Osteoblast (primary cell): ENCODE data around the gene PHF23. TPM values are rescaled to one million over a fixed set of nuclear protein-coding genes. Genes with fewer than 3 reads are reported as not detected.

Source experiments
- DNase-seq: peaks from one replicate; pipeline ENCODE4 v3.0.0; 2011; ENCODE audit warnings: low spot score, mixed read lengths; ENCODE audit not compliant: insufficient read length; ENCODE audit errors: missing footprints
- H2AFZ ChIP-seq: 2 replicates; pipeline ENCODE4 v1.6.0; 2011; ENCODE audit warnings: mild to moderate bottlenecking, low read length
- H3K27ac ChIP-seq: 2 replicates; pipeline ENCODE4 v1.5.1; 2011; ENCODE audit warnings: mild to moderate bottlenecking, low read depth, low read length, moderate library complexity
- H3K27me3 ChIP-seq: 2 replicates; pipeline ENCODE4 v1.6.0; 2012; ENCODE audit warnings: mild to moderate bottlenecking, control low read depth, inconsistent platforms, low read length, moderate library complexity; ENCODE audit not compliant: insufficient read depth
- H3K36me3 ChIP-seq: 2 replicates; pipeline ENCODE4 v1.5.1; 2011; ENCODE audit warnings: mild to moderate bottlenecking, low read length, control low read depth, moderate library complexity; ENCODE audit not compliant: insufficient read depth
- H3K4me1 ChIP-seq: 2 replicates; pipeline ENCODE4 v1.5.1; 2011; ENCODE audit warnings: mild to moderate bottlenecking, low read length, control low read depth, moderate library complexity; ENCODE audit not compliant: insufficient read depth
- H3K4me2 ChIP-seq: 2 replicates; pipeline ENCODE4 v1.6.0; 2011; ENCODE audit warnings: mild to moderate bottlenecking, low read length; ENCODE audit not compliant: insufficient read depth
- H3K4me3 ChIP-seq: fragments of 200-600 bp; sonication (generic); 3 replicates; pipeline ENCODE4 v1.5.1; 2012; ENCODE audit warnings: mild to moderate bottlenecking, low read length, inconsistent platforms; ENCODE audit not compliant: insufficient read depth
- H3K79me2 ChIP-seq: 2 replicates; pipeline ENCODE4 v1.6.0; 2012; ENCODE audit warnings: mild to moderate bottlenecking, low read length, control low read depth, inconsistent platforms; ENCODE audit not compliant: insufficient read depth
- H3K9me3 ChIP-seq: 2 replicates; pipeline ENCODE4 v1.5.1; 2011; ENCODE audit warnings: low read depth, low read length, control low read depth
- H4K20me1 ChIP-seq: 2 replicates; pipeline ENCODE4 v1.6.0; 2012; ENCODE audit warnings: mild to moderate bottlenecking, low read length, control low read depth; ENCODE audit not compliant: insufficient read depth
- CTCF ChIP-seq: IDR thresholded peaks from 2 replicates; pipeline ENCODE4 v1.5.1; 2011; ENCODE audit warnings: mild to moderate bottlenecking, low read depth, low read length, moderate library complexity; ENCODE audit errors: extremely low read depth
- total RNA-seq: library from RNA; depleted of rRNA; stranded (reverse); fragments of >200 nt; gene quantifications from 2 replicates; pipeline ENCODE4 v1.2.3, GENCODE V29; 2012

PHF23 gene
- total RNA-seq, 1 donor, result 53.2 TPM

GRCh38 chr17:7208754-7209460 lies 30.4 kb downstream of the PHF23 start:
- peaks cover 59% of the 10 kb centered on the region for H4K20me1 ChIP-seq
- H2AFZ ChIP-seq, result no peak overlapping the region
- DNase-seq, result no peak
- H3K36me3 ChIP-seq, result no peaks in the 10 kb centered on the region
- no peak overlapping the region for H3K4me3 ChIP-seq
- H3K9me3 ChIP-seq, result no peaks in the 10 kb centered on the region
- H3K27me3 ChIP-seq, result no peaks in the 10 kb centered on the region
- no peak for TF ChIP-seq CTCF
- H3K79me2 ChIP-seq, result peaks cover 69% of the 10 kb centered on the region
- H3K4me2 ChIP-seq, result no peak overlapping the region
- no peak overlapping the region for H3K27ac ChIP-seq
- peaks cover 10% of the 10 kb centered on the region for H3K4me1 ChIP-seq

GRCh38 chr17:7208027-7208571 lies 31.2 kb downstream of the PHF23 start:
- Histone ChIP-seq H3K4me1 (peaks cover 8% of the 10 kb centered on the region), H4K20me1 (peaks cover 51% of the 10 kb centered on the region), H3K4me2 (no peak overlapping the region), H3K27ac (no peak overlapping the region), H2AFZ (no peak overlapping the region), H3K9me3 (no peaks in the 10 kb centered on the region), H3K79me2 (peaks cover 61% of the 10 kb centered on the region), H3K27me3 (no peaks in the 10 kb centered on the region), H3K36me3 (peaks cover 6% of the 10 kb centered on the region), H3K4me3 (no peak overlapping the region)
- TF ChIP-seq CTCF, result no peak
- DNase-seq, result no peak

- Histone ChIP-seq H3K4me1 (peaks cover 8% of the 10 kb centered on the region), H3K36me3 (peaks cover 13% of the 10 kb centered on the region), H3K9me3 (no peaks in the 10 kb centered on the region), H3K4me2 (no peak overlapping the region), H4K20me1 (peaks cover 49% of the 10 kb centered on the region), H3K4me3 (no peak overlapping the region), H3K27me3 (no peaks in the 10 kb centered on the region), H3K27ac (no peak overlapping the region), H3K79me2 (peaks cover 56% of the 10 kb centered on the region), H2AFZ (no peak overlapping the region)
- DNase-seq, result peak; percentile 92
- TF ChIP-seq CTCF, result no peak
Measured at GRCh38 chr17:7207120-7208001, 31.9 kb downstream of the PHF23 start.

GRCh38 chr17:7205561-7205960 lies 33.7 kb downstream of the PHF23 start:
- H3K79me2 ChIP-seq, result peaks cover 41% of the 10 kb centered on the region
- H4K20me1 ChIP-seq, result peaks cover 39% of the 10 kb centered on the region
- peak overlapping the region; percentile 74 for H3K27ac ChIP-seq
- peaks cover 26% of the 10 kb centered on the region for H3K36me3 ChIP-seq
- H3K4me1 ChIP-seq, result peaks cover 8% of the 10 kb centered on the region
- no peaks in the 10 kb centered on the region for H3K9me3 ChIP-seq
- peak overlapping the region; percentile 76 for H3K4me3 ChIP-seq
- H3K4me2 ChIP-seq, result peak overlapping the region; percentile 92
- peak overlapping the region; percentile 79 for H2AFZ ChIP-seq
- TF ChIP-seq CTCF, result no peak
- DNase-seq, result no peak
- no peaks in the 10 kb centered on the region for H3K27me3 ChIP-seq
